K562 (cell line): Measurements from ENCODE around the gene ZNF862. TPM values are rescaled to one million over a fixed set of nuclear protein-coding genes. Genes with fewer than 3 reads are reported as not detected.

Experiments
- BCOR ChIP-seq: fragments of 450-650 bp; IDR thresholded peaks from 2 replicates; pipeline ENCODE4 v1.6.1; 2016
- CEBPB ChIP-seq: fragments of 450-650 bp; IDR thresholded peaks from 2 replicates; pipeline ENCODE4 v1.6.1; 2016; ENCODE audit warnings: missing genetic modification characterization, missing compliant biosample characterization
- HMG20B ChIP-seq: fragments of 250-450 bp; sonication (Bioruptor Pico); IDR thresholded peaks from 2 replicates; pipeline ENCODE4 v1.5.0; 2021; ENCODE audit warnings: mild to moderate bottlenecking
- KDM2B ChIP-seq: fragments of 250-450 bp; sonication (Bioruptor Pico); IDR thresholded peaks from 2 replicates; pipeline ENCODE4 v1.8.0; 2021; ENCODE audit warnings: mild to moderate bottlenecking, moderate library complexity
- LEF1 ChIP-seq: fragments of 450-650 bp; IDR thresholded peaks from 2 replicates; pipeline ENCODE4 v1.6.1; 2016; ENCODE audit warnings: mild to moderate bottlenecking
- NCOA2 ChIP-seq, 2 experiments: fragments of 450-650 bp; IDR thresholded peaks; 2 replicates each; pipeline ENCODE4 v1.6.1; 2018; ENCODE audit warnings: mild to moderate bottlenecking in 2 of 2, moderate library complexity in 1 of 2; ENCODE audit not compliant: partially characterized antibody in 2 of 2
- NEUROD1 ChIP-seq: fragments of 150-350 bp; IDR thresholded peaks from 2 replicates; pipeline ENCODE4 v1.6.1; 2014; ENCODE audit warnings: borderline replicate concordance, low read length, low read depth; ENCODE audit not compliant: partially characterized antibody
- NR4A1 ChIP-seq, 2 experiments: fragments of 250-450 bp in 1 of 2; fragments of 450-650 bp in 1 of 2; sonication (Bioruptor Pico) in 1 of 2; IDR thresholded peaks; 2 replicates each; pipeline versions ENCODE4 v1.4.0 to v1.6.1; 2016 to 2020; ENCODE audit warnings: mild to moderate bottlenecking in 2 of 2, missing compliant biosample characterization in 1 of 2, missing genetic modification characterization in 1 of 2, moderate library complexity in 1 of 2
- POLR2H ChIP-seq: IDR thresholded peaks from 2 replicates; pipeline ENCODE4 v1.6.1; 2016; ENCODE audit warnings: missing genetic modification characterization, low read depth, mild to moderate bottlenecking, control low read depth, missing compliant biosample characterization, moderate library complexity
- RBM39 ChIP-seq: fragments of 200-400 bp; formaldehyde crosslinking; optimal IDR thresholded peaks from 2 replicates; pipeline ENCODE3; 2018; ENCODE audit warnings: low read depth, low read length
- SIRT6 ChIP-seq: IDR thresholded peaks from one replicate; pipeline ENCODE4 v1.6.1; 2012; ENCODE audit warnings: low read depth, mild to moderate bottlenecking, control low read depth, inconsistent platforms, low read length, moderate library complexity
- STAT5B ChIP-seq: fragments of 250-450 bp; sonication (Bioruptor Pico); IDR thresholded peaks from 2 replicates; pipeline ENCODE4 v1.8.0; 2021; ENCODE audit warnings: mild to moderate bottlenecking, inconsistent platforms
- ZNF707 ChIP-seq: fragments of 250-450 bp; sonication (Bioruptor Pico); conservative IDR thresholded peaks from 2 replicates; pipeline ENCODE4 v1.8.0; 2022; ENCODE audit warnings: inconsistent platforms, mild to moderate bottlenecking, moderate library complexity
- polyA plus RNA-seq, 8 experiments: library from polyadenylated mRNA; depleted of rRNA in 4 of 8; stranded (reverse) in 5 of 8; unstranded in 3 of 8; fragments of >200 nt; fragmentation: Nextera tagmentation in 2 of 8; fragmentation: Illumina TruSeq in 1 of 8; extraction: Ambion mirVana in 2 of 8; extraction: Trizol in 1 of 8; gene quantifications; 2 replicates each; pipeline versions ENCODE4 v1.2.1 to v1.2.3, GENCODE V29; 2011 to 2014; ENCODE audit warnings: inconsistent platforms in 1 of 8, missing spikeins in 1 of 8
- total RNA-seq, 7 experiments: library from RNA; depleted of rRNA in 6 of 7; stranded (reverse); fragments of >200 nt in 6 of 7; fragmentation: Illumina TruSeq in 2 of 7; extraction: Trizol in 2 of 7; gene quantifications; 2 replicates each; pipeline versions ENCODE4 v1.2.1 to v1.2.3, GENCODE V29; 2011 to 2021; ENCODE audit warnings: low replicate concordance in 1 of 7
- TF ChIP-seq, protein P1 (sequence below), 3 experiments: fragments of 200-800 bp in 1 of 3; fragments of 250-450 bp in 1 of 3; fragments of 450-650 bp in 1 of 3; sonication (Bioruptor Pico) in 1 of 3; sonication (Bioruptor generic) in 1 of 3; formaldehyde crosslinking in 1 of 3; IDR thresholded peaks; 2 replicates each; pipeline versions ENCODE4 v1.6.1 to v1.8.0; 2016 to 2022; ENCODE audit warnings: mild to moderate bottlenecking in 2 of 3, missing genetic modification characterization in 2 of 3, missing compliant biosample characterization in 1 of 3, moderate library complexity in 1 of 3
- TF ChIP-seq, protein P2 (sequence below), 3 experiments: IDR thresholded peaks in 2 of 3; conservative IDR thresholded peaks in 1 of 3; 2 replicates each; pipeline ENCODE4 v1.5.1; 2011 to 2012; ENCODE audit warnings: low read length in 3 of 3, mild to moderate bottlenecking in 3 of 3, control low read depth in 2 of 3, improper control_type of control experiment in 1 of 3, inconsistent platforms in 1 of 3, low read depth in 1 of 3, mixed read lengths in 1 of 3, moderate library complexity in 1 of 3; ENCODE audit not compliant: insufficient read depth in 2 of 3
- TF ChIP-seq, protein P3 (sequence below): fragments of 250-450 bp; sonication (Bioruptor Pico); IDR thresholded peaks from 2 replicates; pipeline ENCODE4 v1.5.0; 2021
- TF ChIP-seq, protein P4 (sequence below), 2 experiments: fragments of 450-650 bp in 1 of 2; IDR thresholded peaks; 2 replicates each; pipeline ENCODE4 v1.6.1; 2011 to 2017; ENCODE audit warnings: low read depth in 2 of 2, antibody characterized with exemption in 1 of 2, borderline replicate concordance in 1 of 2, low read length in 1 of 2, mild to moderate bottlenecking in 1 of 2, mixed read lengths in 1 of 2; ENCODE audit not compliant: control insufficient read depth in 1 of 2

ZNF862 gene
- total and polyA plus RNA-seq, 9 of the 15 experiments (the other 6 are each of a cell fraction or from before 2014, with no cell fraction given): 1.1 to 3.9 (median 2.6) TPM

DNA sequence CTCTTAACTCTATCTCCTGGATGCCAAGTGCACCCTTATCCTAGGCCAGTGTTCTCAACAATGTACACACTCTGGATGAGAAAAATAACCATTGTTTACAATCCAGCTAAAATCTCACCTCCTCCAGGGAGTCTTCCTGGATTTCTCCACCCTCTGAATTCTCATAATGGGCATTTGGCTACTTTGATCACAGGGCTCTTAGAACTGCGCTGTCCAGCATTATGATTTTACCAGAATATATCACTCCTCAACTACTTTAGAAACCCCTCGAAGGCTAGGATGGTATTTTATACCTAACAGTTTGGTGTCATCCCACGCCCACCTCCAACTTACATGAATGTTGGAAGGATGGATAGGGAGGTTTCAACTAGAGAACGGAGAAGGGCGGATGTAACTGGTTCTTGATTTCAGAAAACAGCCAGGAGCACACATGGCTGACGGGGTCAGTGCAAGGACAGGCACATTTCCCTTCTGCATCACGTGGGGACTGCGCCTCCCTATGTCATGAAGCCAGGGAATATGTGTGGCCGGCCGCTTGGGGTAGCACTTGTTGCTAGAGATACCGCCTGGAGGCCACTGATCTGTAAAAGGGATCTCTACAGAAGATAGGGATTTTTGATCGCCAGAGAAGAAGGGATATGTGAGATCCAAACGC lies 34.4 kb downstream of the ZNF862 start (continued):
- TF ChIP-seq NR4A1 (CRISPR knock-in tag; IDR thresholded peaks at IDR 0.05): no peak
- peak; percentile 53 for TF ChIP-seq NR4A1 (tag; IDR thresholded peaks at IDR 0.05)
- TF ChIP-seq, protein P1, sequence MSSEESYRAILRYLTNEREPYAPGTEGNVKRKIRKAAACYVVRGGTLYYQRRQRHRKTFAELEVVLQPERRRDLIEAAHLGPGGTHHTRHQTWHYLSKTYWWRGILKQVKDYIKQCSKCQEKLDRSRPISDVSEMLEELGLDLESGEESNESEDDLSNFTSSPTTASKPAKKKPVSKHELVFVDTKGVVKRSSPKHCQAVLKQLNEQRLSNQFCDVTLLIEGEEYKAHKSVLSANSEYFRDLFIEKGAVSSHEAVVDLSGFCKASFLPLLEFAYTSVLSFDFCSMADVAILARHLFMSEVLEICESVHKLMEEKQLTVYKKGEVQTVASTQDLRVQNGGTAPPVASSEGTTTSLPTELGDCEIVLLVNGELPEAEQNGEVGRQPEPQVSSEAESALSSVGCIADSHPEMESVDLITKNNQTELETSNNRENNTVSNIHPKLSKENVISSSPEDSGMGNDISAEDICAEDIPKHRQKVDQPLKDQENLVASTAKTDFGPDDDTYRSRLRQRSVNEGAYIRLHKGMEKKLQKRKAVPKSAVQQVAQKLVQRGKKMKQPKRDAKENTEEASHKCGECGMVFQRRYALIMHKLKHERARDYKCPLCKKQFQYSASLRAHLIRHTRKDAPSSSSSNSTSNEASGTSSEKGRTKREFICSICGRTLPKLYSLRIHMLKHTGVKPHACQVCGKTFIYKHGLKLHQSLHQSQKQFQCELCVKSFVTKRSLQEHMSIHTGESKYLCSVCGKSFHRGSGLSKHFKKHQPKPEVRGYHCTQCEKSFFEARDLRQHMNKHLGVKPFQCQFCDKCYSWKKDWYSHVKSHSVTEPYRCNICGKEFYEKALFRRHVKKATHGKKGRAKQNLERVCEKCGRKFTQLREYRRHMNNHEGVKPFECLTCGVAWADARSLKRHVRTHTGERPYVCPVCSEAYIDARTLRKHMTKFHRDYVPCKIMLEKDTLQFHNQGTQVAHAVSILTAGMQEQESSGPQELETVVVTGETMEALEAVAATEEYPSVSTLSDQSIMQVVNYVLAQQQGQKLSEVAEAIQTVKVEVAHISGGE (CRISPR knock-in tag; IDR thresholded peaks at IDR 0.05): no peak
- no peak for TF ChIP-seq POLR2H (tag)
- no peak for TF ChIP-seq STAT5B (CRISPR knock-in tag)
- peak; percentile 100 for TF ChIP-seq BCOR
- no peak for TF ChIP-seq ZNF707 (CRISPR knock-in tag)
- TF ChIP-seq NCOA2 (IDR thresholded peaks at IDR 0.05; ENCODE audit: partially characterized antibody in 2 of 2): no peak
- no peak for TF ChIP-seq HMG20B (CRISPR knock-in tag)
- peak; percentile 75 for TF ChIP-seq LEF1
- TF ChIP-seq, protein P2, sequence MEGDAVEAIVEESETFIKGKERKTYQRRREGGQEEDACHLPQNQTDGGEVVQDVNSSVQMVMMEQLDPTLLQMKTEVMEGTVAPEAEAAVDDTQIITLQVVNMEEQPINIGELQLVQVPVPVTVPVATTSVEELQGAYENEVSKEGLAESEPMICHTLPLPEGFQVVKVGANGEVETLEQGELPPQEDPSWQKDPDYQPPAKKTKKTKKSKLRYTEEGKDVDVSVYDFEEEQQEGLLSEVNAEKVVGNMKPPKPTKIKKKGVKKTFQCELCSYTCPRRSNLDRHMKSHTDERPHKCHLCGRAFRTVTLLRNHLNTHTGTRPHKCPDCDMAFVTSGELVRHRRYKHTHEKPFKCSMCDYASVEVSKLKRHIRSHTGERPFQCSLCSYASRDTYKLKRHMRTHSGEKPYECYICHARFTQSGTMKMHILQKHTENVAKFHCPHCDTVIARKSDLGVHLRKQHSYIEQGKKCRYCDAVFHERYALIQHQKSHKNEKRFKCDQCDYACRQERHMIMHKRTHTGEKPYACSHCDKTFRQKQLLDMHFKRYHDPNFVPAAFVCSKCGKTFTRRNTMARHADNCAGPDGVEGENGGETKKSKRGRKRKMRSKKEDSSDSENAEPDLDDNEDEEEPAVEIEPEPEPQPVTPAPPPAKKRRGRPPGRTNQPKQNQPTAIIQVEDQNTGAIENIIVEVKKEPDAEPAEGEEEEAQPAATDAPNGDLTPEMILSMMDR (IDR thresholded peaks at IDR 0.05 in 2 of 3, conservative IDR thresholded peaks at IDR 0.05 in 1 of 3; ENCODE audit: insufficient read depth in 2 of 3, low read depth in 1 of 3, low read length in 3 of 3): peak; percentile 43 to 56 (median 55)
- TF ChIP-seq CEBPB (tag): no peak
- TF ChIP-seq, protein P3, sequence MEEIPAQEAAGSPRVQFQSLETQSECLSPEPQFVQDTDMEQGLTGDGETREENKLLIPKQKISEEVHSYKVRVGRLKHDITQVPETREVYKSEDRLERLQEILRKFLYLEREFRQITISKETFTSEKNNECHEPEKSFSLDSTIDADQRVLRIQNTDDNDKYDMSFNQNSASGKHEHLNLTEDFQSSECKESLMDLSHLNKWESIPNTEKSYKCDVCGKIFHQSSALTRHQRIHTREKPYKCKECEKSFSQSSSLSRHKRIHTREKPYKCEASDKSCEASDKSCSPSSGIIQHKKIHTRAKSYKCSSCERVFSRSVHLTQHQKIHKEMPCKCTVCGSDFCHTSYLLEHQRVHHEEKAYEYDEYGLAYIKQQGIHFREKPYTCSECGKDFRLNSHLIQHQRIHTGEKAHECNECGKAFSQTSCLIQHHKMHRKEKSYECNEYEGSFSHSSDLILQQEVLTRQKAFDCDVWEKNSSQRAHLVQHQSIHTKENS (CRISPR knock-in tag): no peak
- TF ChIP-seq SIRT6: no peak
- no peak for TF ChIP-seq RBM39
- no peak for TF ChIP-seq NEUROD1
- TF ChIP-seq KDM2B (CRISPR knock-in tag): peak; percentile 22; the same call in 1 of the 2 replicates
- TF ChIP-seq, protein P4, sequence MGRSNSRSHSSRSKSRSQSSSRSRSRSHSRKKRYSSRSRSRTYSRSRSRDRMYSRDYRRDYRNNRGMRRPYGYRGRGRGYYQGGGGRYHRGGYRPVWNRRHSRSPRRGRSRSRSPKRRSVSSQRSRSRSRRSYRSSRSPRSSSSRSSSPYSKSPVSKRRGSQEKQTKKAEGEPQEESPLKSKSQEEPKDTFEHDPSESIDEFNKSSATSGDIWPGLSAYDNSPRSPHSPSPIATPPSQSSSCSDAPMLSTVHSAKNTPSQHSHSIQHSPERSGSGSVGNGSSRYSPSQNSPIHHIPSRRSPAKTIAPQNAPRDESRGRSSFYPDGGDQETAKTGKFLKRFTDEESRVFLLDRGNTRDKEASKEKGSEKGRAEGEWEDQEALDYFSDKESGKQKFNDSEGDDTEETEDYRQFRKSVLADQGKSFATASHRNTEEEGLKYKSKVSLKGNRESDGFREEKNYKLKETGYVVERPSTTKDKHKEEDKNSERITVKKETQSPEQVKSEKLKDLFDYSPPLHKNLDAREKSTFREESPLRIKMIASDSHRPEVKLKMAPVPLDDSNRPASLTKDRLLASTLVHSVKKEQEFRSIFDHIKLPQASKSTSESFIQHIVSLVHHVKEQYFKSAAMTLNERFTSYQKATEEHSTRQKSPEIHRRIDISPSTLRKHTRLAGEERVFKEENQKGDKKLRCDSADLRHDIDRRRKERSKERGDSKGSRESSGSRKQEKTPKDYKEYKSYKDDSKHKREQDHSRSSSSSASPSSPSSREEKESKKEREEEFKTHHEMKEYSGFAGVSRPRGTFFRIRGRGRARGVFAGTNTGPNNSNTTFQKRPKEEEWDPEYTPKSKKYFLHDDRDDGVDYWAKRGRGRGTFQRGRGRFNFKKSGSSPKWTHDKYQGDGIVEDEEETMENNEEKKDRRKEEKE (IDR thresholded peaks at IDR 0.05; ENCODE audit: borderline replicate concordance in 1 of 2, control insufficient read depth in 1 of 2, low read depth in 2 of 2, low read length in 1 of 2): no peak
